HepG2 (cell line): ENCODE results near the gene ALCAM. TPM values are rescaled to one million over a fixed set of nuclear protein-coding genes. Genes with fewer than 3 reads are reported as not detected.
A peak's percentile ranks its signal among the peaks of the same experiment; 100 is the strongest.

ENCODE experiments used
- CCDC6 ChIP-seq: sonication (generic); formaldehyde crosslinking; IDR thresholded peaks from 2 replicates; pipeline ENCODE4 v1.8.1; 2022; ENCODE audit warnings: mild to moderate bottlenecking, missing genetic modification reagents, moderate library complexity
- KAT2B ChIP-seq: fragments of 150-350 bp; IDR thresholded peaks from 2 replicates; pipeline ENCODE4 v1.6.1; 2014; ENCODE audit warnings: low read depth, low read length, borderline replicate concordance
- MIER3 ChIP-seq: IDR thresholded peaks from 2 replicates; pipeline ENCODE4 v1.6.1; 2016; ENCODE audit warnings: missing compliant biosample characterization, borderline replicate concordance
- PAXIP1 ChIP-seq: sonication (generic); formaldehyde crosslinking; conservative IDR thresholded peaks from 2 replicates; pipeline ENCODE4 v1.4.0; 2020; ENCODE audit warnings: mild to moderate bottlenecking, missing genetic modification reagents, moderate library complexity
- SIX1 ChIP-seq: sonication (generic); formaldehyde crosslinking; IDR thresholded peaks from 2 replicates; pipeline ENCODE4 v1.4.0; 2020; ENCODE audit warnings: missing genetic modification reagents, borderline replicate concordance
- SRSF4 ChIP-seq: fragments of 200-400 bp; formaldehyde crosslinking; IDR thresholded peaks from one replicate; pipeline ENCODE4 v1.6.1; 2018; ENCODE audit warnings: mild to moderate bottlenecking, low read depth, low read length, moderate library complexity; ENCODE audit not compliant: poor library complexity, severe bottlenecking
- THRA ChIP-seq: sonication (generic); formaldehyde crosslinking; IDR thresholded peaks from 2 replicates; pipeline ENCODE4 v1.4.0; 2020; ENCODE audit warnings: missing genetic modification reagents, borderline replicate concordance
- ZBTB42 ChIP-seq: sonication (generic); formaldehyde crosslinking; IDR thresholded peaks from 2 replicates; pipeline ENCODE4 v1.5.0; 2020; ENCODE audit warnings: mild to moderate bottlenecking, missing genetic modification reagents
- ZMYM2 ChIP-seq: sonication (generic); formaldehyde crosslinking; IDR thresholded peaks from 2 replicates; pipeline ENCODE4 v1.8.0; 2022; ENCODE audit warnings: mild to moderate bottlenecking, missing genetic modification reagents
- ZNF282 ChIP-seq: fragments of 450-650 bp; IDR thresholded peaks from 2 replicates; pipeline ENCODE4 v1.6.1; 2018; ENCODE audit not compliant: partially characterized antibody
- ZNF317 ChIP-seq: sonication (generic); formaldehyde crosslinking; IDR thresholded peaks from 2 replicates; pipeline ENCODE4 v1.5.0; 2020; ENCODE audit warnings: mild to moderate bottlenecking, missing genetic modification reagents
- ZNF407 ChIP-seq: sonication (generic); formaldehyde crosslinking; IDR thresholded peaks from one replicate; pipeline ENCODE4 v1.5.1; 2020; ENCODE audit warnings: mild to moderate bottlenecking, missing genetic modification reagents; ENCODE audit errors: not compliant biosample characterization
- ZNF44 ChIP-seq: sonication (generic); formaldehyde crosslinking; IDR thresholded peaks from 2 replicates; pipeline ENCODE4 v1.5.1; 2020; ENCODE audit warnings: mild to moderate bottlenecking, missing genetic modification reagents
- polyA plus RNA-seq, 8 experiments: library from polyadenylated mRNA; depleted of rRNA in 3 of 8; stranded (reverse) in 7 of 8; unstranded in 1 of 8; fragments of >200 nt; fragmentation: Illumina TruSeq in 4 of 8; extraction: Trizol in 4 of 8; gene quantifications; 2 replicates each; pipeline versions ENCODE4 v1.2.1 to v1.2.3, GENCODE V29; 2011 to 2016; ENCODE audit warnings: low read depth in 4 of 8, missing spikeins in 1 of 8, mixed read lengths in 1 of 8; ENCODE audit not compliant: insufficient read depth in 1 of 8
- total RNA-seq, 5 experiments: library from RNA; depleted of rRNA; stranded (reverse); fragments of >200 nt; fragmentation: Illumina TruSeq; extraction: Trizol; gene quantifications; 2 replicates each; pipeline ENCODE4 v1.2.3, GENCODE V29; 2016; ENCODE audit warnings: low read depth in 1 of 5
- TF ChIP-seq, protein P1 (sequence below): sonication (generic); formaldehyde crosslinking; IDR thresholded peaks from 2 replicates; pipeline ENCODE4 v1.4.0; 2020; ENCODE audit warnings: low read depth, mild to moderate bottlenecking, missing genetic modification reagents

Gene ALCAM
- total and polyA plus RNA-seq, 2 of the 13 experiments (the other 11 are each of a cell fraction or from before 2014, with no cell fraction given): 26.0 to 33.1 TPM

- TF ChIP-seq ZNF407 (CRISPR knock-in tag): no peak
- TF ChIP-seq CCDC6 (CRISPR knock-in tag): no peak
- peak; percentile 93 for TF ChIP-seq PAXIP1 (CRISPR knock-in tag)
- TF ChIP-seq ZNF317 (CRISPR knock-in tag): peak; percentile 67; the same call in 1 of the 2 replicates
- no peak for TF ChIP-seq SRSF4
- TF ChIP-seq ZNF44 (CRISPR knock-in tag): no peak
- no peak for TF ChIP-seq ZBTB42 (CRISPR knock-in tag)
- peak; percentile 73; the same call in 1 of the 2 replicates for TF ChIP-seq THRA (CRISPR knock-in tag)
- no peak for TF ChIP-seq ZMYM2
- TF ChIP-seq, protein P1, sequence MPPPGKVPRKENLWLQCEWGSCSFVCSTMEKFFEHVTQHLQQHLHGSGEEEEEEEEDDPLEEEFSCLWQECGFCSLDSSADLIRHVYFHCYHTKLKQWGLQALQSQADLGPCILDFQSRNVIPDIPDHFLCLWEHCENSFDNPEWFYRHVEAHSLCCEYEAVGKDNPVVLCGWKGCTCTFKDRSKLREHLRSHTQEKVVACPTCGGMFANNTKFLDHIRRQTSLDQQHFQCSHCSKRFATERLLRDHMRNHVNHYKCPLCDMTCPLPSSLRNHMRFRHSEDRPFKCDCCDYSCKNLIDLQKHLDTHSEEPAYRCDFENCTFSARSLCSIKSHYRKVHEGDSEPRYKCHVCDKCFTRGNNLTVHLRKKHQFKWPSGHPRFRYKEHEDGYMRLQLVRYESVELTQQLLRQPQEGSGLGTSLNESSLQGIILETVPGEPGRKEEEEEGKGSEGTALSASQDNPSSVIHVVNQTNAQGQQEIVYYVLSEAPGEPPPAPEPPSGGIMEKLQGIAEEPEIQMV (CRISPR knock-in tag): no peak
- TF ChIP-seq KAT2B: no peak
- peak; percentile 60; the same call in 1 of the 2 replicates for TF ChIP-seq MIER3 (CRISPR knock-in tag)
- TF ChIP-seq SIX1 (CRISPR knock-in tag): peak; percentile 86
- TF ChIP-seq ZNF282: no peak
These were observed 20.5 kb downstream of the ALCAM start (continued) for GRCh38 chr3:105387122-105387751.
